HepG2 (cell line): Measurements from ENCODE around the gene SLU7. TPM values are rescaled to one million over a fixed set of nuclear protein-coding genes. Genes with fewer than 3 reads are reported as not detected.

Source experiments
- ATAC-seq: fragments of 200-7000 bp; cut with Tn5 transposase; 3 replicates; pipeline ENCODE4 v1.9.1; 2020; ENCODE audit warnings: mild to moderate bottlenecking, moderate library complexity
- BruUV-seq: library from RNA; stranded (reverse); fragments of 400-500 nt; replicated peaks from 2 replicates; lab custom pipeline; 2021; lab: Mats Ljungman, UMichigan
- CTCF ChIA-PET: fragments of 300-600 bp; formaldehyde crosslinking; extraction: SDS; loops from one replicate; lab custom pipeline; 2021; ENCODE audit warnings: low total read pairs, inconsistent platforms, low intra/inter-chr PET ratio; lab: Yijun Ruan, JAX
- POLR2A ChIA-PET: fragments of 350-600 bp; sonication (Branson Sonifier 250); formaldehyde crosslinking; loops from one replicate; lab custom pipeline; 2020; ENCODE audit warnings: antibody characterized with exemption, inconsistent platforms; lab: Yijun Ruan, JAX
- DNase-seq: peaks from one replicate; pipeline ENCODE4 v3.0.0-alpha.2; 2015; ENCODE audit warnings: low spot score
- FAIRE-seq: peaks from 3 replicates; lab custom pipeline; 2011; peaks lifted over from hg19 to GRCh38; lab: Jason Lieb, UNC
- H2AFZ ChIP-seq: one replicate; pipeline ENCODE4 v1.6.1; 2011; ENCODE audit warnings: low read length, inconsistent platforms
- H3K27ac ChIP-seq: fragments of 300-600 bp; 3 replicates; pipeline ENCODE4 v1.8.0; 2011; ENCODE audit warnings: mixed run types, mild to moderate bottlenecking, mixed read lengths, low read length, inconsistent platforms; ENCODE audit not compliant: insufficient read depth; ENCODE audit errors: extremely low read length
- H3K27me3 ChIP-seq, 2 experiments: fragments of 200-600 bp in 1 of 2; 2 replicates in 1 of 2; 3 replicates in 1 of 2; pipeline versions ENCODE4 v1.6.0 to v1.8.0; 2011; ENCODE audit warnings: low read length in 2 of 2, mild to moderate bottlenecking in 2 of 2, moderate library complexity in 2 of 2, inconsistent platforms in 1 of 2; ENCODE audit not compliant: insufficient read depth in 2 of 2, control insufficient read depth in 1 of 2
- H3K36me3 ChIP-seq, 2 experiments: fragments of 200-600 bp in 1 of 2; replicated peaks in 1 of 2; 2 replicates in 1 of 2; 3 replicates in 1 of 2; pipeline versions ENCODE4 v1.5.1 to v1.8.0; 2011; ENCODE audit warnings: low read length in 2 of 2, inconsistent platforms in 1 of 2; ENCODE audit not compliant: insufficient read depth in 2 of 2, control insufficient read depth in 1 of 2
- H3K4me1 ChIP-seq: 2 replicates; pipeline ENCODE4 v1.5.1; 2012; ENCODE audit warnings: low read length, inconsistent platforms; ENCODE audit not compliant: insufficient read depth
- H3K4me2 ChIP-seq: 2 replicates; pipeline ENCODE4 v1.6.0; 2011; ENCODE audit warnings: low read depth, low read length, inconsistent platforms
- H3K4me3 ChIP-seq, 3 experiments: fragments of 200-600 bp in 1 of 3; sonication (generic), shearing (Covaris generic) in 1 of 3; replicated peaks in 1 of 3; 2 replicates each; pipeline ENCODE4 v1.5.1; 2011 to 2016; ENCODE audit warnings: low read length in 3 of 3, inconsistent platforms in 2 of 3, low read depth in 2 of 3, mild to moderate bottlenecking in 2 of 3, control low read depth in 1 of 3, mixed read lengths in 1 of 3; ENCODE audit not compliant: insufficient read depth in 1 of 3
- H3K79me2 ChIP-seq: one replicate; pipeline ENCODE4 v1.6.1; 2011; ENCODE audit warnings: low read length, inconsistent platforms; ENCODE audit not compliant: insufficient read depth
- H3K9ac ChIP-seq: 2 replicates; pipeline ENCODE4 v1.6.0; 2011; ENCODE audit warnings: mild to moderate bottlenecking, low read depth, low read length, inconsistent platforms; ENCODE audit not compliant: insufficient read depth
- H3K9me3 ChIP-seq: 2 replicates; pipeline ENCODE4 v1.5.1; 2012; ENCODE audit warnings: mild to moderate bottlenecking, low read length
- H4K20me1 ChIP-seq: 2 replicates; pipeline ENCODE4 v1.6.0; 2011; ENCODE audit warnings: inconsistent platforms, mild to moderate bottlenecking, low read length, moderate library complexity; ENCODE audit not compliant: insufficient read depth
- ARID4A ChIP-seq: sonication (generic); formaldehyde crosslinking; IDR thresholded peaks from 2 replicates; pipeline ENCODE4 v1.5.0; 2020; ENCODE audit warnings: mild to moderate bottlenecking, missing genetic modification reagents, borderline replicate concordance
- CCAR2 ChIP-seq: fragments of 200-400 bp; formaldehyde crosslinking; optimal IDR thresholded peaks from 2 replicates; pipeline ENCODE3; 2018; ENCODE audit warnings: low read depth, mild to moderate bottlenecking, low read length, moderate library complexity
- EEA1 ChIP-seq: sonication (generic); formaldehyde crosslinking; IDR thresholded peaks from 2 replicates; pipeline ENCODE4 v1.5.1; 2020; ENCODE audit warnings: mild to moderate bottlenecking, missing genetic modification reagents, borderline replicate concordance
- FOXA3 ChIP-seq: IDR thresholded peaks from 2 replicates; pipeline ENCODE4 v1.6.1; 2016; ENCODE audit warnings: missing genetic modification reagents, missing compliant biosample characterization
- GMEB2 ChIP-seq: IDR thresholded peaks from 2 replicates; pipeline ENCODE4 v1.6.1; 2016; ENCODE audit warnings: missing biosample characterization, missing genetic modification reagents, low read depth
- HINFP ChIP-seq: sonication (generic); formaldehyde crosslinking; IDR thresholded peaks from 2 replicates; pipeline ENCODE4 v1.4.0; 2020; ENCODE audit warnings: low read depth, mild to moderate bottlenecking, missing genetic modification reagents
- KLF16 ChIP-seq, 2 experiments: sonication (generic) in 1 of 2; formaldehyde crosslinking in 1 of 2; IDR thresholded peaks; 2 replicates each; pipeline versions ENCODE4 v1.6.1 to v1.8.0; 2016 to 2023; ENCODE audit warnings: missing genetic modification reagents in 2 of 2, missing compliant biosample characterization in 1 of 2
- NFE2 ChIP-seq: sonication (generic); formaldehyde crosslinking; IDR thresholded peaks from 2 replicates; pipeline ENCODE4 v1.4.0; 2020; ENCODE audit warnings: missing genetic modification reagents
- NFYC ChIP-seq: IDR thresholded peaks from 2 replicates; pipeline ENCODE4 v1.6.1; 2016; ENCODE audit warnings: missing genetic modification reagents, missing compliant biosample characterization
- POGZ ChIP-seq: sonication (generic); formaldehyde crosslinking; IDR thresholded peaks from 2 replicates; pipeline ENCODE4 v1.4.0; 2020; ENCODE audit warnings: mild to moderate bottlenecking, missing genetic modification reagents
- POLR2AphosphoS2 ChIP-seq: IDR thresholded peaks from 2 replicates; pipeline ENCODE4 v1.6.1; 2011; ENCODE audit warnings: low read depth, low read length, improper control_type of control experiment
- SIN3B ChIP-seq: fragments of 150-350 bp; IDR thresholded peaks from 2 replicates; pipeline ENCODE4 v1.6.1; 2014; ENCODE audit warnings: low read length
- ZNF33A ChIP-seq: sonication (generic); formaldehyde crosslinking; IDR thresholded peaks from 2 replicates; pipeline ENCODE4 v1.5.1; 2020; ENCODE audit warnings: missing genetic modification reagents, mild to moderate bottlenecking, moderate library complexity, borderline replicate concordance
- ZNF367 ChIP-seq: sonication (generic); formaldehyde crosslinking; IDR thresholded peaks from 2 replicates; pipeline ENCODE4 v1.4.0; 2020; ENCODE audit warnings: missing genetic modification reagents, borderline replicate concordance
- ZNF616 ChIP-seq: sonication (generic); formaldehyde crosslinking; IDR thresholded peaks from 2 replicates; pipeline ENCODE4 v1.5.0; 2020; ENCODE audit warnings: low read depth, mild to moderate bottlenecking, missing genetic modification reagents
- ZNF891 ChIP-seq: sonication (generic); formaldehyde crosslinking; IDR thresholded peaks from 2 replicates; pipeline ENCODE4 v1.5.0; 2020; ENCODE audit warnings: mild to moderate bottlenecking, missing genetic modification reagents
- in situ Hi-C: cut with HindIII; loops from 2 replicates; pipeline ENCODE4 v1.10.0; 2017; ENCODE audit warnings: low pct_unique_long_range_greater_than_20kb; ENCODE audit not compliant: extremely low pct_ligation_motif_present
- intact Hi-C: fragments of 100-400 bp; cut with micrococcal nuclease; formaldehyde crosslinking; loops from one replicate; pipeline ENCODE4 v1.10.0; 2022; ENCODE audit not compliant: unreplicated experiment
- polyA plus RNA-seq, 8 experiments: library from polyadenylated mRNA; depleted of rRNA in 3 of 8; stranded (reverse) in 7 of 8; unstranded in 1 of 8; fragments of >200 nt; fragmentation: Illumina TruSeq in 4 of 8; extraction: Trizol in 4 of 8; gene quantifications; 2 replicates each; pipeline versions ENCODE4 v1.2.1 to v1.2.3, GENCODE V29; 2011 to 2016; ENCODE audit warnings: low read depth in 4 of 8, missing spikeins in 1 of 8, mixed read lengths in 1 of 8; ENCODE audit not compliant: insufficient read depth in 1 of 8
- total RNA-seq, 5 experiments: library from RNA; depleted of rRNA; stranded (reverse); fragments of >200 nt; fragmentation: Illumina TruSeq; extraction: Trizol; gene quantifications; 2 replicates each; pipeline ENCODE4 v1.2.3, GENCODE V29; 2016; ENCODE audit warnings: low read depth in 1 of 5
- TF ChIP-seq, protein P1 (sequence below): sonication (generic); formaldehyde crosslinking; IDR thresholded peaks from 2 replicates; pipeline ENCODE4 v1.5.0; 2020; ENCODE audit warnings: missing genetic modification reagents

Gene SLU7
- total and polyA plus RNA-seq, 2 of the 13 experiments (the other 11 are each of a cell fraction or from before 2014, with no cell fraction given), result 24.0 to 39.2 TPM

GRCh38 chr5:160385496-160385895, 33.4 kb downstream of the SLU7 start:
- intact Hi-C loops, result no loop called here
- BruUV-seq, result no TSS peak
- H3K9ac ChIP-seq, result no peak overlapping the region
- in situ Hi-C loops, result no loop called here
- TF ChIP-seq ARID4A (CRISPR knock-in tag) (no peak), ZNF33A (CRISPR knock-in tag) (no peak), POGZ (CRISPR knock-in tag) (no peak), SIN3B (no peak), POLR2AphosphoS2 (no peak), GMEB2 (no peak), ZNF367 (CRISPR knock-in tag) (no peak), ZNF891 (CRISPR knock-in tag) (no peak), KLF16 (CRISPR knock-in tag; IDR thresholded peaks at IDR 0.05) (no peak), NFE2 (CRISPR knock-in tag) (no peak), FOXA3 (CRISPR knock-in tag) (no peak), EEA1 (CRISPR knock-in tag) (no peak), CCAR2 (no peak), HINFP (CRISPR knock-in tag) (no peak), NFYC (CRISPR knock-in tag) (no peak), ZNF616 (CRISPR knock-in tag) (no peak)
- TF ChIP-seq, protein P1, sequence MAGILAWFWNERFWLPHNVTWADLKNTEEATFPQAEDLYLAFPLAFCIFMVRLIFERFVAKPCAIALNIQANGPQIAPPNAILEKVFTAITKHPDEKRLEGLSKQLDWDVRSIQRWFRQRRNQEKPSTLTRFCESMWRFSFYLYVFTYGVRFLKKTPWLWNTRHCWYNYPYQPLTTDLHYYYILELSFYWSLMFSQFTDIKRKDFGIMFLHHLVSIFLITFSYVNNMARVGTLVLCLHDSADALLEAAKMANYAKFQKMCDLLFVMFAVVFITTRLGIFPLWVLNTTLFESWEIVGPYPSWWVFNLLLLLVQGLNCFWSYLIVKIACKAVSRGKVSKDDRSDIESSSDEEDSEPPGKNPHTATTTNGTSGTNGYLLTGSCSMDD (CRISPR knock-in tag), result no peak
- H3K79me2 ChIP-seq, result no peaks in the 10 kb centered on the region
- H3K4me1 ChIP-seq, result no peaks in the 10 kb centered on the region
- H4K20me1 ChIP-seq, result no peaks in the 10 kb centered on the region
- no peaks in the 10 kb centered on the region for H3K36me3 ChIP-seq
- ChIA-PET POLR2A (no interaction called here), CTCF (no interaction called here)
- no peak for FAIRE-seq
- no peak overlapping the region for H2AFZ ChIP-seq
- no peaks in the 10 kb centered on the region; the same call in 1 of the 2 replicates for H3K9me3 ChIP-seq
- no peak for DNase-seq
- no peak overlapping the region for H3K27ac ChIP-seq
- no peak for ATAC-seq
- no peak overlapping the region for H3K4me2 ChIP-seq
- no peak overlapping the region for H3K4me3 ChIP-seq
- H3K27me3 ChIP-seq, result no peaks in the 10 kb centered on the region
